ENCODE measurements around the gene DBET.
"Not testable (repeated sequence)": the region's sequence is repeated elsewhere in the genome, so short reads cannot be mapped to it uniquely, and the experiment has no call there.

DBET gene

DNA sequence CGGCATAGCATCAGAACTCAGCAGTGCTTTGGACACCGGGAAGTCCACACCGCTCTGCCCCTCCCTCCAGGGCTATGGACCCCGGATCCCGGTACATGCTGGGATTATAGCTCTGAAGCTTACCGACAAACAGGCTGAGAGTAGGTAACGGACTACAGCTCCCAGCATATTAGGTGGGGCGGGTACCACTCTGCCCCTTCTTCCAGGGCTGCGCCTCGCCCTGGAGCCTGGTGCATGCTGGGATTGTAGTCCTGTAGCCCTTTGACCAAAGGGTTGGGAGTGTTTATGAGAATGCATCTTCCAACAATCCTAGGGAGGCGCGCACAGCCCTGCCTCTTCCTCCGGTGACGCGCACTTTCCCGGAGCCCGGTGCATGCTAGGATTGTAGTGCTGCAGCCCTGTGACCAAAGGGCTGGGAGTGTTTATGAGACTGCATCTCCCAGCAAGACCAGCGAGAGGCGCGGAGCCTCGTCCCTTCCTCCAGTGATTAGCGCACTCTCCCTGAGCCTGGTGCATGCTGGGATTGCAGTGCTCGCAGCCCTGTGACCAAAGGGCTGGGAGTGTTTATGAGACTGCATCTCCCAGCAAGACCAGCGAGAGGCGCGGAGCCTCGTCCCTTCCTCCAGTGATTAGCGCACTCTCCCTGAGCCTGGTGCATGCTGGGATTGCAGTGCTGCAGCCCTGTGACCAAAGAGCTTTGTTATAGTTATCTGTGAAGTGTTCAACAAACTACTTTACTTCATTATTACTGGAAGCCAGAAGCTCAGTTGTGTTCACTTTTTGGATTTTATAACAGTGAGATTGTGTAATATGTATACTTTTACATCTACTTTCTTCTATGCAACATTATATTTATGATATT lies 14.7 kb upstream of the DBET start:
- not testable (repeated sequence) for DNase-seq (ENCODE audit: low read depth in 2 of 2)

DNA sequence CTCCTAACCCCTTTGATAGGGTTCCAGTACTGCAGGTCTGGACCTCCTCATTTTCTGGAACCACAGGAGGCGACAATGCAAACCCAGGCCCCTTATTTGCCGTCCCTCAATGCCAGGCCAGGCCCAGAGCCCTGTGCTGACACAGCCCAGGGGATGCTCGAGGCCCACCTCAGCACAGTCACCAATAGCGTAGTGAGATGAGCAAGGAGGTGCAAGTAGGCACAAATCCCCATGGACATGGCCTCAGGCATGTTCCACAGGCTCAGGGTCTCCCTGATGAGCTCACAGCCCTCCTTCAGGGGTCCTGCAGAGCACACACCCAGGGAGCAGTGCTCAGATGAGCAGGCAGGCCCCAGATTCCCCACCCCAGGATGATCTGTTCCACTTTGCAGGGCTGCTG lies 5.3 kb upstream of the DBET start:
- DNase-seq (ENCODE audit: low read depth in 2 of 2), result not testable (repeated sequence)

DNA sequence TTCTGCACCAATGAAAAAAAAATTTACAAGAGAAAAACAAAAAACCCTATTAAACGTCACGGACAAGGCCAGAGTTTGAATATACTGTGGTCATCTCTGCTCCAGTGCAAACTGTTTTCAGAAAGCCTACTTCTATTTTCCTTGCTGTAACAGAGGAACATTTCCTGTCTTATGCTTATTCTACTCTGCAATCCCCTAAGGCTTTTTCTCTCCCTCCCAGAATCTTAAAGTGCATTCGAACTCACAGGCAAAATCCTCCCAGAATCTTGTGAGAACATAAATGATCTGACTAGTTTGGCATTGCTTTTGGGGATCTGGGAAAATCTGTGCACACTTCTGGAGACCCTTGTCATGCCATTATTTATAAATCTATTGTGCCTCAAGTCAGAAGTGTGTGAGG lies 503 bp downstream of the DBET start:
- not testable (repeated sequence) for DNase-seq (ENCODE audit: low read depth in 2 of 2)

DNA sequence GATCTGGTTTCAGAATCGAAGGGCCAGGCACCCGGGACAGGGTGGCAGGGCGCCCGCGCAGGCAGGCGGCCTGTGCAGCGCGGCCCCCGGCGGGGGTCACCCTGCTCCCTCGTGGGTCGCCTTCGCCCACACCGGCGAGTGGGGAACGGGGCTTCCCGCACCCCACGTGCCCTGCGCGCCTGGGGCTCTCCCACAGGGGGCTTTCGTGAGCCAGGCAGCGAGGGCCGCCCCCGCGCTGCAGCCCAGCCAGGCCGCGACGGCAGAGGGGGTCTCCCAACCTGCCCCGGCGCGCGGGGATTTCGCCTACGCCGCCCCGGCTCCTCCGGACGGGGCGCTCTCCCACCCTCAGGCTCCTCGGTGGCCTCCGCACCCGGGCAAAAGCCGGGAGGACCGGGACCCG lies 4.0 kb downstream of the DBET start:
- DNase-seq (ENCODE audit: low read depth in 2 of 2), result not testable (repeated sequence)

DNA sequence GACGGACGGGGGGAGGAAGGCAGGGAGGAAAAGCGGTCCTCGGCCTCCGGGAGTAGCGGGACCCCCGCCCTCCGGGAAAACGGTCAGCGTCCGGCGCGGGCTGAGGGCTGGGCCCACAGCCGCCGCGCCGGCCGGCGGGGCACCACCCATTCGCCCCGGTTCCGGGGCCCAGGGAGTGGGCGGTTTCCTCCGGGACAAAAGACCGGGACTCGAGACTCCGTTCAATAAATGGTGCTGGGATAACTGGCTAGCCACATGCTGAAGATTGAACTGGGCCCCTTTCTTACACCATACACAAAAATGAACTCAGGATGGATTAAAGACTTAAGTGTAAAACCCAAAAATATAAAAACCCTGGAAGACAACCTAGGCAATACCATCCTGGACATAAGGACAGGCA lies 28.8 kb downstream of the DBET start:
- not testable (repeated sequence) for DNase-seq (ENCODE audit: low read depth in 2 of 2)

DNA sequence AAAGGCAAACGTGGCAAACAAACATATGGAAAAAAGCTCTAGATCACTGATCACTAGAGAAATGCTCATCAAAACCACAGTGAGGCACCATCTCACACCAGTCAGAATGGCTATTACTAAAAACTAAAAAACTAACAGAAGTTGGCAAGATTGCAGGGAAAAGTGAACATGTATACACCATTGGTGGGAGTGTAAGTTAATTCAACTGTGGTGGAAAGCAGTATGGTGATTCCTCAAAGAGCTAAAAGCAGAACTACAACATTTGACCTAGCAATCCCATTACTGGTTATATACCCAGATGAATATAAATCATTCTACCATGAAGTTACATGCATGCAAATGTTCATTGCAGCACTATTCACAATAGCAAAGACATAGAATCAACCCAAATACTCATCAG lies 29.7 kb downstream of the DBET start:
- not testable (repeated sequence) for DNase-seq (ENCODE audit: low read depth in 2 of 2)

DNA sequence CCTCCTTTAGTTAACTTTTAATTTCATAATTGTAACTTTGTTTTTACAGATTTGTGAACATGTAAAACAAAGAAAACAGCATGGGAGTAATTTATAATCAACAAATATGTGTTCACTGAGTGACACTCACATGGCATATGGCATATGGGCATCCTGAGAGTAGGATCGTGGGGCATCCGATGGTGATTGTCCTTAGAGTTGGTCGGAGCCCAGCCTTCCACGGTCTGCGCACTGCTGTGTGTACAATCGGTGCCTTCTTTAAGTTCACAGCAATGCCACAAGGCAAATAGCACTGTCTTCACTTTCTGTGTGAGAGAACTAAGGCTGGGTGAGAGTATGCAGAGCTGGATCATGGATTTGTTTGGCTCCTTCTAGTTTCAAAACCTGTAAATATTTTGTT lies 31.0 kb downstream of the DBET start:
- DNase-seq (ENCODE audit: low read depth in 2 of 2), result not testable (repeated sequence)

DNA sequence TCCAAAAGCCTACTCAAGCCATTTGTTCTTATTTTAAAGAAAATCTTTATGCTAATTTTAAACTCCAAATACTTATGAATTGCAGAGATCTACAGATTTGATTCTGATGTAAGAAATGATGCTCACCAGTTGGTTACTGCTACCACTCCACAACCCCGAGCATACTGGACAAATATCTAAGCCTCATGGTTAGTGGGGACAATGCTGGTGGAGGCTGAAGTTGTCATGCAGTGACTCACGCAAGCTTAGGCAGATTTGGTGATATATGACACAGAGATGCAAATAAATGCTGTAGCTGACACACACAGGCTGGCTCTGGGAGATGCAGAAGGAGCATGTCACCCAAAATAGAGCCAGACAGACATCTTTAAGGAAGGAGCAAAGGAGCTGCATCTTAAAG lies 35.3 kb downstream of the DBET start:
- not testable (repeated sequence) for DNase-seq (ENCODE audit: low read depth in 2 of 2)

DNA sequence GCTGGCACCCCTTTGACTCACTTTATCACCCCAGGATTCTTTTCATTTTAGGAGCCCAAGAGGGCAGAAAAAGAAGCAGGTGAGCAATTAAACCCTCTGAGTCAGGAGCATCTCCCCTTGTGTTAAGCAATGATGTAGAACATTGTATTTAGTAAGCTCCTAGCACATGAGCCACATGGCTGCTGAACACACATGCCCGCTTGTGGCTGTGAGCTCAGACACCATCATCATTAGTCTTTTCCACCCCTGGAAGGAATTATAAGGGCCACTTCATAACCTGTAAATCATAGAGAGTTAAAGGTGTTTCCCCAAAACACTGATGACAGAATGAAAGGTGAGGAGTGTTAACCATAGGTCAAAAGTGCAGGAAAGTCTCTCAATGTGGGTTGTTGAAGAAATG lies 37.2 kb downstream of the DBET start:
- DNase-seq (ENCODE audit: low read depth in 2 of 2), result not testable (repeated sequence)

DNA sequence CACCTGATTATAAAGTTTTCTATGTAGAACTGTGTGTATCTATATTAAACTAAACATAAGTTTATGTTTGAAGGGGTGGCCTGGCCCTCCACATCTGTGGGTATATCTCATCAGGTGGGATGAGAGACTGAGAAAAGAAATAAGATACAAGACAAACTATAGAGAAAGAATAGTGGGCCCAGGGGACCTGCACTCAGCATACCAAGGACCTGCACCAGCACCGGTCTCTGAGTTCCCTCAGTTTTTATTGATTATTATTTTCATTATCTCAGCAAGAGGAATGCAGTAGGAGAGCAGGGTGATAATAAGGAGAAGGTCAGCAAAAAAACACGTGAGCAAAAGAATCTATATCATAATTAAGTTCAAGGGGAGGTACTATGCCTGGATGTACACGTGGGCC lies 41.9 kb downstream of the DBET start:
- DNase-seq (ENCODE audit: low read depth in 2 of 2), result not testable (repeated sequence)

DNA sequence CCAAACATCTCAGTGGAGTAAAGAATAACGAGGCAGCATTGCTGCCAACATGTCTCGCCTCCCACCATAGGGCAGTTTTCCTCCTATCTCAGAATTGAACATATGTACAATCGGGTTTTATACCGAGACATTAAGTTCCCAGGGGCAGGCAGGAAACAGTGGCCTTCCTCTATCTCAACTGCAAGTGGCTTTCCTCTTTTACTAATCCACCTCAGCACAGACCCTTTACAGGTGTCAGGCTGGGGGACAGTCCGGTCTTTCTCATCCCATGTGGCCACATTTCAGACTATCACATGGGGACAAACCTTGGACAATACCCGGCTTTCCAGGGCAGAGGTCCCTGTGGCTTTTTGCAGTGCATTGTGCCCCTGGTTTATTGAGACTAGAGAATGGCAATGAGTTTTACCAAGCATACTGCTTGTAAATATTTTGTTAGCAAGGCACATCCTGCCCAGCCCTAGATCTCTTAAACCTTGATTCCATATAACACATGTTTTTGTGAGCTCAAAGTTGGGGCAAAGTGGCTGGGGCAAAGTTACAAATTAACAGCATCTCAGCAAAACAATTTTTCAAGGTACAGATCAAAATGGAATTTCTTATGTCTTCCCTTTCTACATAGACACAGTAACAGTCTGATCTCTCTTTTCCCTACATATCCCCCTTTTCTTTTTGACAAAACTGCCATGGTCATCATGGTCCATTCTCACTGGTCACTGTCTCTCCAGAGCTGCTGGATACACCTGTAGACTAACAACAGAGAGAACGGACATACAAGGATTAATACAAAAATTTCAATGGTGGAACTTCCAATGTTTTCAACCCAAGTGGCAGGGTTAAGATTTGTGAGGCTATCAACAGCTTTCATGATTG lies 42.5 kb downstream of the DBET start:
- DNase-seq (ENCODE audit: low read depth in 2 of 2), result not testable (repeated sequence)

DNA sequence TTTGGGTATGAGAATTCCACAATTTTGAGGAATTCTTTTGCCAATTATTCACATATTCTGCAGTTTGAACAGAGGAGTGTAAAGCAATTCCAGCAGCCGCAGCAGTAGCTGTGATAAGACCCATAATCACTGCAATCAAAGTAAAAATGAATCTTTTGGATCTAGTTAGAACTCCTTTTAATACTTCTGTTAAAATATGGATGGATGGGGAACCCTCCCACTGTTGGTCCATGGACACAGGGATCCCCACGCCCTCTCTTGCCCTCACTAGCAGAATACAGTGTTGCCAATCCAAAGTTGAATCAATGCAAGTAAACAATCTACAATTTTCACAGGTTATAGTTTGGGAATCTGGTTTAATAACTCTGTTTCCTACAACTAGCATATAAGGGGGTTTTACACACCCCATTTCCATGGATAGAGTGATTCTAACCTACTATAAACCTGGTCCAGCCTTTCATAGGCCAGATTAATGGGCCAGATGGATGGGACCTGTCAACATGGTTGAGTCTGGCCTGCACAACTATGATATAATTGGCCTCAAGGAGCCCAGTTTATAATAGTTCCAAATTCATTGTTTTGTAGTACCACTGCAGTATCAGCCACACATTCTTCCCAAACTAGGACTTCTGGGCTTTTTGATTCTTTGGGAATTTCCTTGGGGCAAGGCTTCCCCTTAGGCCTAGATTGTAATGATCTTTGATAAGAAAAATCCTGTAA lies 43.6 kb downstream of the DBET start:
- DNase-seq (ENCODE audit: low read depth in 2 of 2), result not testable (repeated sequence)

DNA sequence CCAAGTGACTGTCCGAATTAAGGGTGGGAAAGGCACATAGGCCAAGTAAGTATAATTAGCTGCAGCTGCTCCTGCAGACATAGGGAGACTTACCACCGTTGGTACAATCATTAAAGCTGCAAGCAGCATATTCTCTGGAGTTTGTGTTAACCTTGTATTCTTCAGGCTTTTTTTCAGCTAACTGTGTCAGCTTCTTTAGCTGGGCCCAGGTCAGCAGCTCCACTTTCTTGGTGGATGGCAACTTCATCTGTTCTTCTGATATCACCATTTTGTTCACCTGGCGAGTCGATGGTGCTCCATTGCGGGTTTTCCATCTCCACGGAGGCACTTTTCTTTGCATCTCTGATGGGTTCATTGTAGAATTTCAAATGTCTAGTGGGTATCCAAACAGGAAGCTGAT lies 44.5 kb downstream of the DBET start:
- DNase-seq (ENCODE audit: low read depth in 2 of 2), result not testable (repeated sequence)

DNA sequence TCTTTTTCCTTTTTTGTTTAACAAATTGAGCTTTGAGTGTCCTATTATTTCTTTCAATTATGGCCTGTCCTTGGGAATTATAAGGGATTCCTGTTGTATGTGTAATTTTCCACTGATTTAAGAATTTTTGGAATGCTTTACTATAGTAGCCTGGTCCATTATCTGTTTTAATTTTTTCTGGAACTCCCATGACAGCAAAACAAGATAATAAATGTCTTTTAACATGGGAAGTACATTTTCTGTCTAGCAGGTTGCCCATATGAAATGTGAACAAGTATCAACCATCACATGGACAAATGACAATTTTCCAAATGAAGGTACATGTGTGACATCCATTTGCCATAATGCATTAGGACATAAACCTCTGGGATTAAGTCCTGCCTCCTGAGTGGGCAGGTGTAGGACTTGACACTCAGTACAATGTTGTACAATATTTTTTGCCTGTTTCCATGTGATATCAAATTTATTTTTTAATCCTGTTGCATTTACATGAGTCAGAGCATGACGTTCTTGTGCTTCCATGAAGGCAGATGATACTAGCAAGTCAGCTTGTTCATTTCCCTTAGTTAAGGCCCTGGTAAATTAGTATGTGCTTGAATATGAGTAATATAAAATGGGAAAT lies 45.2 kb downstream of the DBET start:
- not testable (repeated sequence) for DNase-seq (ENCODE audit: low read depth in 2 of 2)

DNA sequence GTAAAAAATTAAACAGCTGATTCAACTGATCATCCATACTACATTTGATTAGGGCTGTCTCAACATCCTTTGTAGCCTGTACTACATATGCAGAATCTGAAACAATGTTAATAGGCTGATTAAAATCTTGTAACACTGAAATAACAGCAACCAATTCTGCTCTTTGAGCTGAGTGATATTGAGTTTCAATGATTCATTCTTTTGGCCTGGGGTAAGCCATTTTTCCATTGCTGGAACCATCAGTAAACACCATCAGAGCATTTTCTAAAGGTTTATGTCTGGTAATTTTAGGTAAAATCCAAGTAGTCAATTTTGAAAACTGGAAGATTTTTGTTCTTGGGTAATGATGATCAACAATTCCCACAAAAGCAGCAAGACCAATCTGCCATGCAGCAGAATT lies 45.7 kb downstream of the DBET start:
- DNase-seq (ENCODE audit: low read depth in 2 of 2), result not testable (repeated sequence)

DNA sequence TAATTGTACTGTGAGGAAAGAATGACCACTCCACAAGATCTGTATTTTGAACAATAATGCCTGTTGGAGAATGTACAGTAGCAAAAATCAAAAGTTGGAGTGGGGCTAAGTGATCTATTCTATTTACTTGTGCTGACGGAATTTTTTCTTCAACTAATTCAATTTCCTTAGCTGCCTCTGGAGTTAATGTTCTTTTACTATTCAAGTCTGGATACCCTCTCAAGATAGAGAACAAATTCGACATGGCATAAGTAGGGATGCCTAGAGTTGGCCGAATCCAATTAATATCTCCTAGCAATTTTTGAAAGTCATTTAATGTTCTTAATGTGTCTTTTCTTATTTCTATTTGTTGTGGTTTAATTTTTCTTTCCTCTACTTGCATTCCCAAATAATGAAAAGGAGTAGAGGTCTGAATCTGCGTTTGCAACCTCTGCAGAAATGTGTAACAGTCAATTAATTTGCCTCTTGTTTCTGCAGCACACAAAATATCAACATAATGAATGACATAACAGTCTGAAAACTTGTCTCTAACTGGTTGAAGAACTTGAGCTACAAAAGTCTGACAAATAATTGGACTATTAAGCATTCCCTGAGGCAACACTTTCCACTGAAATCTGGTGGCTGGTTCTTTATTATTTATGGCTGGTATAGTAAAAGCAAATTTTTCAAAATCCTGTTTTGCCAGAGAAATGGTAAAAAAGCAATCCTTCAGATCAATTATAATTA lies 46.4 kb downstream of the DBET start:
- not testable (repeated sequence) for DNase-seq (ENCODE audit: low read depth in 2 of 2)

DNA sequence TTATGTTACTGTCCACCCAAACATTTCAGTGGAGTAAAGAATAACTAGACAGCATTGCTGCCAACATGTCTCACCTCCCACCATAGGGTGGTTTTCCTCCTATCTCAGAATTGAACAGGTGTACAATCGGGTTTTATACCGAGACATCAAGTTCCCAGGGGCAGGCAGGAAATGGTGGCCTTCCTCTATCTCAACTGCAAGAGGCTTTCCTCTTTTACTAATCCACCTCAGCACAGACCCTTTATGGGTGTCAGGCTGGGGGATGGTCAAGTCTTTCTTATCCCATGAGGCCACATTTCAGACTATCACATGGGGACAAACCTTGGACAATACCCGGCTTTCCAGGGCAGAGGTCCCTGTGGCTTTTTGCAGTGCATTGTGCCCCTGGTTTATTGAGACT lies 48.6 kb downstream of the DBET start:
- not testable (repeated sequence) for DNase-seq (ENCODE audit: low read depth in 2 of 2)

DNA sequence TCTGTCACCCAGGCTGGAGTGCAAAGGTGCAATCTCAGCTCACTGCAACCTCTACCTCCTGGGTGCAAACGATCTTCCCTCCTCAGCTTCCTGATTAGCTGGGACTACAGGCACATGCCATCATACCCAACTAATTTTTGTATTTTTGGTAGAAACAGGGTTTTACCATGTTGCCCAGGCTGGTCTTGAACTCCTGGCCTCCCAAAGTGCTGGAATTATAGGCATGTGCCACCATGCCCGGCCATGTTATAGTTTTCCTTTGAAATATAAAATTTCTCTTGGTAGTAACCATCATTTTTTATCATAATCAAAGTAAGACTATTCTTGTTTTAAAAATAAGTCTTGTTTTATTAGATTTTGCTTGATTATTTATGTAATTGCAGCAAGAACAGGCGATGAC lies 50.7 kb downstream of the DBET start:
- not testable (repeated sequence) for DNase-seq (ENCODE audit: low read depth in 2 of 2)

All from activated CD8-positive, alpha-beta memory T cell treated with anti-CD3 and anti-CD28 coated beads for 4 hours (primary cell).